Choroid plexus epithelial cell (primary cell): ENCODE results near the gene PGP.

Experiments
- DNase-seq: peaks from one replicate; pipeline ENCODE4 v3.0.0-alpha.2; 2010; ENCODE audit warnings: low read depth
- H3K4me3 ChIP-seq: 2 replicates; pipeline ENCODE4 v1.5.1; 2011; ENCODE audit warnings: low read depth, mild to moderate bottlenecking, control low read depth, low read length, moderate library complexity
- CTCF ChIP-seq: conservative IDR thresholded peaks from 2 replicates; pipeline ENCODE4 v1.5.1; 2011; ENCODE audit warnings: low read depth, mild to moderate bottlenecking, control low read depth, inconsistent platforms, low read length, moderate library complexity

Gene PGP

GRCh38 chr16:2179107-2179501 is 35.5 kb downstream of the PGP start:
- DNase-seq = no peak
- H3K4me3 ChIP-seq = no peak overlapping the region
- no peak for TF ChIP-seq CTCF

GRCh38 chr16:2178321-2179106 is 36.1 kb downstream of the PGP start:
- DNase-seq = peak; percentile 62
- no peak overlapping the region for H3K4me3 ChIP-seq
- no peak for TF ChIP-seq CTCF

GRCh38 chr16:2177561-2177960 is 37.1 kb downstream of the PGP start:
- no peak for TF ChIP-seq CTCF
- DNase-seq = no peak
- no peak overlapping the region for H3K4me3 ChIP-seq

- DNase-seq = no peak
- no peak overlapping the region for H3K4me3 ChIP-seq
- no peak for TF ChIP-seq CTCF
Observed at GRCh38 chr16:2177101-2177500, 37.5 kb downstream of the PGP start.

GRCh38 chr16:2176047-2176446 is 38.6 kb downstream of the PGP start:
- no peak for TF ChIP-seq CTCF
- no peak for DNase-seq
- no peak overlapping the region for H3K4me3 ChIP-seq

GRCh38 chr16:2175454-2175853 is 39.2 kb downstream of the PGP start:
- no peak for TF ChIP-seq CTCF
- DNase-seq = no peak
- H3K4me3 ChIP-seq = no peak overlapping the region
